ENCODE measurements around the gene HES4. TPM values are rescaled to one million over a fixed set of nuclear protein-coding genes. Genes with fewer than 3 reads are reported as not detected.
A peak's percentile ranks its signal among the peaks of the same experiment; 100 is the strongest.

The HES4 gene
- total and polyA plus RNA-seq, 10 of the 15 experiments (the other 5 are each of a cell fraction or from before 2014, with no cell fraction given), result 0.44 to 1.7 (median 0.85) TPM; not detected in 5

DNA sequence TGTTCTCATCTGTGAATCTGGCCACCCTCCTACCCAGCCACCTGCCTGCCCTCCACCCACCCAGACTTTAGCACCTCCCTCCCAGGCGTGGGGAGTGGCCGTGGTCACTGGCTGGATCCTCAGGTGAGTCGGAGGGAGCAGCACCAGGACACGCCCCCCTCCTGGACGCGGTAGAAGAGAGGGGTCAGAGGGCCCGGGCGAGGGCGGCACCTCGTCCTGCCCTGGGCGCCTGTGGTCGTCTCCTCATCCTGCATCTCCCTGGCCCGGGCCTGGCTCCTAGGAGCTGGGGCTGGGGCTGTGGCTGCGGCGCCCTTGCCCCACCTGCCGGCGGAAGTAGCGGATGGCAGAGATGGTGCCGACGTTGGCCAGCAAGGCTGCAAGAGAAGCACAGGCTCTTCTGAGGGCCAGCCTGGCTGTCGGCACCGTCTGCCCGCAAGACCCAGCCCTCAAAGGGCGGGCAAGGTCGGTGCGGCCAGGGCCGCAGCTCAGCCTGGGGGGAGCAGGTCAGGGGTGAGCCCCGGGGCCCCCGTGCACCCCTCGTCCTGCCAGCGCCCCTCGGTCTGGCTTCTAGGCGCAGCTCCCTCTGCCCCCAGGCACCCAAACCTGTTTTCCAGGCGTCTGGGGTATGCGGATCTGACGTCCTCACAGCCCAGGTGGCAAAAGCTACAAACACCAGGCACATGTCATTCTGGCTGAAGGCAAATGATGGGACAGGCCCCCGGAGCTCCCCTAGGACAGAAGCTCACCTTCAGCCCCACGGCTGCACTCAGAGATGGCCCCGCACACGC, 23.8 kb downstream of the HES4 start (continued):
- TF ChIP-seq, protein P1, sequence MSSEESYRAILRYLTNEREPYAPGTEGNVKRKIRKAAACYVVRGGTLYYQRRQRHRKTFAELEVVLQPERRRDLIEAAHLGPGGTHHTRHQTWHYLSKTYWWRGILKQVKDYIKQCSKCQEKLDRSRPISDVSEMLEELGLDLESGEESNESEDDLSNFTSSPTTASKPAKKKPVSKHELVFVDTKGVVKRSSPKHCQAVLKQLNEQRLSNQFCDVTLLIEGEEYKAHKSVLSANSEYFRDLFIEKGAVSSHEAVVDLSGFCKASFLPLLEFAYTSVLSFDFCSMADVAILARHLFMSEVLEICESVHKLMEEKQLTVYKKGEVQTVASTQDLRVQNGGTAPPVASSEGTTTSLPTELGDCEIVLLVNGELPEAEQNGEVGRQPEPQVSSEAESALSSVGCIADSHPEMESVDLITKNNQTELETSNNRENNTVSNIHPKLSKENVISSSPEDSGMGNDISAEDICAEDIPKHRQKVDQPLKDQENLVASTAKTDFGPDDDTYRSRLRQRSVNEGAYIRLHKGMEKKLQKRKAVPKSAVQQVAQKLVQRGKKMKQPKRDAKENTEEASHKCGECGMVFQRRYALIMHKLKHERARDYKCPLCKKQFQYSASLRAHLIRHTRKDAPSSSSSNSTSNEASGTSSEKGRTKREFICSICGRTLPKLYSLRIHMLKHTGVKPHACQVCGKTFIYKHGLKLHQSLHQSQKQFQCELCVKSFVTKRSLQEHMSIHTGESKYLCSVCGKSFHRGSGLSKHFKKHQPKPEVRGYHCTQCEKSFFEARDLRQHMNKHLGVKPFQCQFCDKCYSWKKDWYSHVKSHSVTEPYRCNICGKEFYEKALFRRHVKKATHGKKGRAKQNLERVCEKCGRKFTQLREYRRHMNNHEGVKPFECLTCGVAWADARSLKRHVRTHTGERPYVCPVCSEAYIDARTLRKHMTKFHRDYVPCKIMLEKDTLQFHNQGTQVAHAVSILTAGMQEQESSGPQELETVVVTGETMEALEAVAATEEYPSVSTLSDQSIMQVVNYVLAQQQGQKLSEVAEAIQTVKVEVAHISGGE (CRISPR knock-in tag; IDR thresholded peaks at IDR 0.05), result no peak
- TF ChIP-seq TCF3 (IDR thresholded peaks at IDR 0.05; ENCODE audit: borderline replicate concordance, insufficient read depth, low read depth, low read length) (no peak), CHD2 (IDR thresholded peaks at IDR 0.05; ENCODE audit: borderline replicate concordance, low read depth, low read length) (no peak), BCL11A (IDR thresholded peaks at IDR 0.05; ENCODE audit: low read depth, low read length) (no peak), RAD21 (IDR thresholded peaks at IDR 0.05; ENCODE audit: insufficient read depth, low read depth, low read length) (peak; percentile 49), RCOR1 (conservative IDR thresholded peaks at IDR 0.05; ENCODE audit: low read depth, low read length) (no peak), ZNF622 (IDR thresholded peaks at IDR 0.05) (no peak), DPF2 (IDR thresholded peaks at IDR 0.05) (0 out of 2 replicates have a peak, but pooled peaks have one; percentile 44), ZNF24 (IDR thresholded peaks at IDR 0.05) (no peak), NFIC (IDR thresholded peaks at IDR 0.05; ENCODE audit: low read depth, low read length) (no peak)
- TF ChIP-seq, protein P2, sequence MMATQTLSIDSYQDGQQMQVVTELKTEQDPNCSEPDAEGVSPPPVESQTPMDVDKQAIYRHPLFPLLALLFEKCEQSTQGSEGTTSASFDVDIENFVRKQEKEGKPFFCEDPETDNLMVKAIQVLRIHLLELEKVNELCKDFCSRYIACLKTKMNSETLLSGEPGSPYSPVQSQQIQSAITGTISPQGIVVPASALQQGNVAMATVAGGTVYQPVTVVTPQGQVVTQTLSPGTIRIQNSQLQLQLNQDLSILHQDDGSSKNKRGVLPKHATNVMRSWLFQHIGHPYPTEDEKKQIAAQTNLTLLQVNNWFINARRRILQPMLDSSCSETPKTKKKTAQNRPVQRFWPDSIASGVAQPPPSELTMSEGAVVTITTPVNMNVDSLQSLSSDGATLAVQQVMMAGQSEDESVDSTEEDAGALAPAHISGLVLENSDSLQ (IDR thresholded peaks at IDR 0.05), result no peak
- TF ChIP-seq, protein P3, sequence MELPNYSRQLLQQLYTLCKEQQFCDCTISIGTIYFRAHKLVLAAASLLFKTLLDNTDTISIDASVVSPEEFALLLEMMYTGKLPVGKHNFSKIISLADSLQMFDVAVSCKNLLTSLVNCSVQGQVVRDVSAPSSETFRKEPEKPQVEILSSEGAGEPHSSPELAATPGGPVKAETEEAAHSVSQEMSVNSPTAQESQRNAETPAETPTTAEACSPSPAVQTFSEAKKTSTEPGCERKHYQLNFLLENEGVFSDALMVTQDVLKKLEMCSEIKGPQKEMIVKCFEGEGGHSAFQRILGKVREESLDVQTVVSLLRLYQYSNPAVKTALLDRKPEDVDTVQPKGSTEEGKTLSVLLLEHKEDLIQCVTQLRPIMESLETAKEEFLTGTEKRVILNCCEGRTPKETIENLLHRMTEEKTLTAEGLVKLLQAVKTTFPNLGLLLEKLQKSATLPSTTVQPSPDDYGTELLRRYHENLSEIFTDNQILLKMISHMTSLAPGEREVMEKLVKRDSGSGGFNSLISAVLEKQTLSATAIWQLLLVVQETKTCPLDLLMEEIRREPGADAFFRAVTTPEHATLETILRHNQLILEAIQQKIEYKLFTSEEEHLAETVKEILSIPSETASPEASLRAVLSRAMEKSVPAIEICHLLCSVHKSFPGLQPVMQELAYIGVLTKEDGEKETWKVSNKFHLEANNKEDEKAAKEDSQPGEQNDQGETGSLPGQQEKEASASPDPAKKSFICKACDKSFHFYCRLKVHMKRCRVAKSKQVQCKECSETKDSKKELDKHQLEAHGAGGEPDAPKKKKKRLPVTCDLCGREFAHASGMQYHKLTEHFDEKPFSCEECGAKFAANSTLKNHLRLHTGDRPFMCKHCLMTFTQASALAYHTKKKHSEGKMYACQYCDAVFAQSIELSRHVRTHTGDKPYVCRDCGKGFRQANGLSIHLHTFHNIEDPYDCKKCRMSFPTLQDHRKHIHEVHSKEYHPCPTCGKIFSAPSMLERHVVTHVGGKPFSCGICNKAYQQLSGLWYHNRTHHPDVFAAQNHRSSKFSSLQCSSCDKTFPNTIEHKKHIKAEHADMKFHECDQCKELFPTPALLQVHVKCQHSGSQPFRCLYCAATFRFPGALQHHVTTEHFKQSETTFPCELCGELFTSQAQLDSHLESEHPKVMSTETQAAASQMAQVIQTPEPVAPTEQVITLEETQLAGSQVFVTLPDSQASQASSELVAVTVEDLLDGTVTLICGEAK (IDR thresholded peaks at IDR 0.05; ENCODE audit: borderline replicate concordance), result no peak
- TF ChIP-seq, protein P4, sequence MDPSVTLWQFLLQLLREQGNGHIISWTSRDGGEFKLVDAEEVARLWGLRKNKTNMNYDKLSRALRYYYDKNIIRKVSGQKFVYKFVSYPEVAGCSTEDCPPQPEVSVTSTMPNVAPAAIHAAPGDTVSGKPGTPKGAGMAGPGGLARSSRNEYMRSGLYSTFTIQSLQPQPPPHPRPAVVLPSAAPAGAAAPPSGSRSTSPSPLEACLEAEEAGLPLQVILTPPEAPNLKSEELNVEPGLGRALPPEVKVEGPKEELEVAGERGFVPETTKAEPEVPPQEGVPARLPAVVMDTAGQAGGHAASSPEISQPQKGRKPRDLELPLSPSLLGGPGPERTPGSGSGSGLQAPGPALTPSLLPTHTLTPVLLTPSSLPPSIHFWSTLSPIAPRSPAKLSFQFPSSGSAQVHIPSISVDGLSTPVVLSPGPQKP (IDR thresholded peaks at IDR 0.05; ENCODE audit: low read depth, low read length), result no peak
- TF ChIP-seq, protein P5, sequence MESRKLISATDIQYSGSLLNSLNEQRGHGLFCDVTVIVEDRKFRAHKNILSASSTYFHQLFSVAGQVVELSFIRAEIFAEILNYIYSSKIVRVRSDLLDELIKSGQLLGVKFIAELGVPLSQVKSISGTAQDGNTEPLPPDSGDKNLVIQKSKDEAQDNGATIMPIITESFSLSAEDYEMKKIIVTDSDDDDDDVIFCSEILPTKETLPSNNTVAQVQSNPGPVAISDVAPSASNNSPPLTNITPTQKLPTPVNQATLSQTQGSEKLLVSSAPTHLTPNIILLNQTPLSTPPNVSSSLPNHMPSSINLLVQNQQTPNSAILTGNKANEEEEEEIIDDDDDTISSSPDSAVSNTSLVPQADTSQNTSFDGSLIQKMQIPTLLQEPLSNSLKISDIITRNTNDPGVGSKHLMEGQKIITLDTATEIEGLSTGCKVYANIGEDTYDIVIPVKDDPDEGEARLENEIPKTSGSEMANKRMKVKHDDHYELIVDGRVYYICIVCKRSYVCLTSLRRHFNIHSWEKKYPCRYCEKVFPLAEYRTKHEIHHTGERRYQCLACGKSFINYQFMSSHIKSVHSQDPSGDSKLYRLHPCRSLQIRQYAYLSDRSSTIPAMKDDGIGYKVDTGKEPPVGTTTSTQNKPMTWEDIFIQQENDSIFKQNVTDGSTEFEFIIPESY (IDR thresholded peaks at IDR 0.05), result no peak
- TF ChIP-seq, protein P6, sequence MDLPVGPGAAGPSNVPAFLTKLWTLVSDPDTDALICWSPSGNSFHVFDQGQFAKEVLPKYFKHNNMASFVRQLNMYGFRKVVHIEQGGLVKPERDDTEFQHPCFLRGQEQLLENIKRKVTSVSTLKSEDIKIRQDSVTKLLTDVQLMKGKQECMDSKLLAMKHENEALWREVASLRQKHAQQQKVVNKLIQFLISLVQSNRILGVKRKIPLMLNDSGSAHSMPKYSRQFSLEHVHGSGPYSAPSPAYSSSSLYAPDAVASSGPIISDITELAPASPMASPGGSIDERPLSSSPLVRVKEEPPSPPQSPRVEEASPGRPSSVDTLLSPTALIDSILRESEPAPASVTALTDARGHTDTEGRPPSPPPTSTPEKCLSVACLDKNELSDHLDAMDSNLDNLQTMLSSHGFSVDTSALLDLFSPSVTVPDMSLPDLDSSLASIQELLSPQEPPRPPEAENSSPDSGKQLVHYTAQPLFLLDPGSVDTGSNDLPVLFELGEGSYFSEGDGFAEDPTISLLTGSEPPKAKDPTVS (IDR thresholded peaks at IDR 0.05; ENCODE audit: low read depth, low read length), result no peak

Measured in GM12878 (cell line).